Endothelial cell of umbilical vein (primary cell): ENCODE data around the gene MYD88. TPM values are rescaled to one million over a fixed set of nuclear protein-coding genes. Genes with fewer than 3 reads are reported as not detected.

Source experiments
- BruUV-seq: library from RNA; stranded (reverse); fragments of 400-500 nt; replicated peaks from 2 replicates; lab custom pipeline; 2021; lab: Mats Ljungman, UMichigan
- CTCF ChIA-PET: fragments of 300-600, 350-600 bp; sonication (Branson Sonifier 250); formaldehyde crosslinking; loops from one replicate; lab custom pipeline; 2021; ENCODE audit warnings: antibody characterized with exemption, inconsistent platforms; lab: Charles Lee
- POLR2A ChIA-PET: fragments of 300-600, 350-600 bp; sonication (Branson Sonifier 250); formaldehyde crosslinking; loops from one replicate; lab custom pipeline; 2021; ENCODE audit warnings: antibody characterized with exemption, inconsistent platforms; lab: Charles Lee
- DNase-seq: peaks from one replicate; pipeline ENCODE4 v3.0.0-alpha.2; 2011; ENCODE audit warnings: low read depth, low spot score
- FAIRE-seq: peaks from 2 replicates; lab custom pipeline; 2011; peaks lifted over from hg19 to GRCh38; lab: Jason Lieb, UNC
- H2AFZ ChIP-seq: 2 replicates; pipeline ENCODE4 v1.6.0; 2012; ENCODE audit warnings: low read depth, low read length, control low read depth, inconsistent platforms
- H3K27ac ChIP-seq: 2 replicates; pipeline ENCODE4 v1.5.1; 2011; ENCODE audit warnings: low read depth, mild to moderate bottlenecking, control low read depth, low read length, moderate library complexity; ENCODE audit not compliant: insufficient read depth
- H3K27me3 ChIP-seq, 2 experiments: 2 replicates each; pipeline versions ENCODE4 v1.6.0 to v1.6.1; 2011; ENCODE audit warnings: low read length in 2 of 2, mixed read lengths in 1 of 2; ENCODE audit not compliant: control insufficient read depth in 2 of 2, insufficient read depth in 2 of 2
- H3K36me3 ChIP-seq, 2 experiments: 2 replicates in 1 of 2; 3 replicates in 1 of 2; pipeline ENCODE4 v1.5.1; 2011; ENCODE audit warnings: low read length in 2 of 2, mild to moderate bottlenecking in 1 of 2, moderate library complexity in 1 of 2; ENCODE audit not compliant: control insufficient read depth in 2 of 2, insufficient read depth in 2 of 2; ENCODE audit errors: extremely low read depth in 1 of 2
- H3K4me1 ChIP-seq: 3 replicates; pipeline ENCODE4 v1.5.1; 2011; ENCODE audit warnings: mild to moderate bottlenecking, low read length; ENCODE audit not compliant: control insufficient read depth, insufficient read depth; ENCODE audit errors: extremely low read depth
- H3K4me2 ChIP-seq: 2 replicates; pipeline ENCODE4 v1.6.1; 2011; ENCODE audit warnings: low read length, control low read depth, mixed read lengths; ENCODE audit not compliant: insufficient read depth
- H3K4me3 ChIP-seq, 3 experiments: fragments of 200-600 bp in 1 of 3; sonication (generic), shearing (Covaris generic) in 1 of 3; replicated peaks in 1 of 3; 2 replicates each; pipeline ENCODE4 v1.5.1; 2011 to 2016; ENCODE audit warnings: control low read depth in 3 of 3, low read length in 3 of 3, mild to moderate bottlenecking in 2 of 3, inconsistent platforms in 1 of 3, low read depth in 1 of 3, moderate library complexity in 1 of 3; ENCODE audit not compliant: insufficient read depth in 1 of 3
- H3K79me2 ChIP-seq: 2 replicates; pipeline ENCODE4 v1.6.0; 2012; ENCODE audit warnings: low read length, inconsistent platforms; ENCODE audit not compliant: control insufficient read depth, insufficient read depth
- H3K9ac ChIP-seq: replicated peaks from 2 replicates; pipeline ENCODE3; 2011; ENCODE audit warnings: low read length, control low read depth; ENCODE audit not compliant: insufficient read depth; ENCODE audit errors: extremely low read depth
- H3K9me1 ChIP-seq: replicated peaks from 3 replicates; pipeline ENCODE4 v1.6.0; 2011; ENCODE audit warnings: mild to moderate bottlenecking, low read length; ENCODE audit not compliant: control insufficient read depth, insufficient read depth; ENCODE audit errors: extremely low read depth
- H3K9me3 ChIP-seq: replicated peaks from 2 replicates; pipeline ENCODE4 v1.5.1; 2012; ENCODE audit warnings: low read length, inconsistent platforms; ENCODE audit not compliant: control insufficient read depth, insufficient read depth
- H4K20me1 ChIP-seq: replicated peaks from 2 replicates; pipeline ENCODE3; 2011; ENCODE audit warnings: mild to moderate bottlenecking, low read length; ENCODE audit not compliant: control insufficient read depth, insufficient read depth; ENCODE audit errors: extremely low read depth
- FOS ChIP-seq: IDR thresholded peaks from 2 replicates; pipeline ENCODE4 v1.6.1; 2011; ENCODE audit warnings: mild to moderate bottlenecking, low read length, moderate library complexity, borderline replicate concordance; ENCODE audit not compliant: insufficient read depth
- GATA2 ChIP-seq: IDR thresholded peaks from 2 replicates; pipeline ENCODE4 v1.7.0; 2011; ENCODE audit warnings: low read depth, mild to moderate bottlenecking, moderate library complexity, mixed read lengths, low read length; ENCODE audit not compliant: insufficient read length, insufficient read depth
- MYC ChIP-seq: IDR thresholded peaks from one replicate; pipeline ENCODE4 v1.6.1; 2011; ENCODE audit warnings: mild to moderate bottlenecking, low read depth, low read length
- POLR2A ChIP-seq: IDR thresholded peaks from 2 replicates; pipeline ENCODE4 v1.6.1; 2012; ENCODE audit warnings: low read depth, mild to moderate bottlenecking, control low read depth, low read length
- POLR2AphosphoS5 ChIP-seq: IDR thresholded peaks from 2 replicates; pipeline ENCODE4 v1.6.1; 2012; ENCODE audit warnings: low read depth, mild to moderate bottlenecking, control low read depth, low read length, moderate library complexity; ENCODE audit not compliant: insufficient read depth
- dilution Hi-C: fragments of 300-500 bp; cut with MboI; formaldehyde crosslinking; loops from one replicate; pipeline ENCODE4 v1.15.0; 2019; ENCODE audit warnings: low sequenced_read_pairs; ENCODE audit not compliant: extremely low pct_ligation_motif_present
- intact Hi-C: fragments of 100-400 bp; cut with micrococcal nuclease; formaldehyde crosslinking; loops from one replicate; pipeline ENCODE4 v1.10.0; 2022
- polyA plus RNA-seq, 4 experiments: library from polyadenylated mRNA; depleted of rRNA in 3 of 4; stranded (reverse) in 3 of 4; unstranded in 1 of 4; fragments of >200 nt; gene quantifications; 2 replicates each; pipeline versions ENCODE4 v1.2.1 to v1.2.3, GENCODE V29; 2011 to 2012; ENCODE audit warnings: missing spikeins in 1 of 4
- total RNA-seq: library from RNA; stranded (reverse); gene quantifications from 2 replicates; pipeline ENCODE4 v1.2.3, GENCODE V29; 2021
- TF ChIP-seq, protein P1 (sequence below): IDR thresholded peaks from 2 replicates; pipeline ENCODE4 v1.6.1; 2011; ENCODE audit not compliant: insufficient read depth, insufficient read length
- TF ChIP-seq, protein P2 (sequence below), 2 donors: IDR thresholded peaks; 1 replicate in 1 of 2; 2 replicates in 1 of 2; pipeline ENCODE4 v1.5.1; 2011; ENCODE audit warnings: low read length in 2 of 2, mild to moderate bottlenecking in 2 of 2, moderate library complexity in 2 of 2, control low read depth in 1 of 2, inconsistent platforms in 1 of 2, low read depth in 1 of 2; ENCODE audit not compliant: insufficient read depth in 1 of 2; ENCODE audit errors: extremely low read depth in 1 of 2

MYD88 gene
- total and polyA plus RNA-seq, 2 donors (not counting 3 experiments of a cell fraction or from before 2014, with no cell fraction given), result 35.1 to 55.0 TPM

DNA sequence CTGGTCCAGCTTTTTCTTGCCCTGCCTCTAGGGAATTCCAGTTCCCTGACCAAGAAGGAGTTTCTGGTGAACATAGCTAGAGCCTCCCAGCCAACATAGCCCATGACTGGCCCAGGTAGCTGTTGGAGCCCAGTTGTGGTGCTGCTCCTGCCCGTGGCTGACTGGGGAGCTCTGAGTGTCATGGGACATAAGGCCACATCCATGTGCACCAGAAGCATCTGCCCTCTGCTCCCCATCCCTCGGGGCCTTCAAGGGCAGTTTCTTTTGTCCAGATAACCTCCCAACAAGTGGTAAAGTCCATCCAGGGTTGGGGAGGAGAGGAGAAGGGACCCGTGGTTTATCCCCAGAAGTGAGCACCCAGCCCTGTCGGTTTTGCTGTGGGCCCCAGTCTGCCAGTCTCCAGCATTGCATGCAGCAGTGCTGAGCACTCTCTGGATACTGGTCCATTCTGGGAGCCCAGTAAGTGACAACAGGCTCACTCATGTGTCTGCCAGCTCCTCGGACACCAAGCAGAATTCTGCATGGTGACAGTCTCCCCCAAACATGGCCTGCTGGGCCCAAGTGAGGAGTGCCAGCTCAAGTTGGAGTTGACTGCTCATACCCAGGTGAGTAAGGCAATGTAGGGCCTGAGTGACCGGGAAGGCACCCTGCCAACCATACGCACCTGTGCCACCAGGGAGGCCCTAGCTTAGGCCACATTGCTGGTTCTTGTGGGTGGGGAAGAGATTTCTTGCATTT is 30.4 kb upstream of the MYD88 start:
- POLR2A ChIA-PET, result no interaction called here
- H3K4me1 ChIP-seq, result no peaks in the 10 kb centered on the region
- FAIRE-seq, result no peak
- no peak overlapping the region for H3K9ac ChIP-seq
- H3K79me2 ChIP-seq, result no peaks in the 10 kb centered on the region
- H3K27ac ChIP-seq, result no peak overlapping the region
- no peak for DNase-seq
- TF ChIP-seq MYC (no peak), GATA2 (no peak), FOS (no peak), POLR2A (no peak), POLR2AphosphoS5 (no peak)
- TF ChIP-seq, protein P1, sequence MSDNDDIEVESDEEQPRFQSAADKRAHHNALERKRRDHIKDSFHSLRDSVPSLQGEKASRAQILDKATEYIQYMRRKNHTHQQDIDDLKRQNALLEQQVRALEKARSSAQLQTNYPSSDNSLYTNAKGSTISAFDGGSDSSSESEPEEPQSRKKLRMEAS, result no peak
- TF ChIP-seq, protein P2, sequence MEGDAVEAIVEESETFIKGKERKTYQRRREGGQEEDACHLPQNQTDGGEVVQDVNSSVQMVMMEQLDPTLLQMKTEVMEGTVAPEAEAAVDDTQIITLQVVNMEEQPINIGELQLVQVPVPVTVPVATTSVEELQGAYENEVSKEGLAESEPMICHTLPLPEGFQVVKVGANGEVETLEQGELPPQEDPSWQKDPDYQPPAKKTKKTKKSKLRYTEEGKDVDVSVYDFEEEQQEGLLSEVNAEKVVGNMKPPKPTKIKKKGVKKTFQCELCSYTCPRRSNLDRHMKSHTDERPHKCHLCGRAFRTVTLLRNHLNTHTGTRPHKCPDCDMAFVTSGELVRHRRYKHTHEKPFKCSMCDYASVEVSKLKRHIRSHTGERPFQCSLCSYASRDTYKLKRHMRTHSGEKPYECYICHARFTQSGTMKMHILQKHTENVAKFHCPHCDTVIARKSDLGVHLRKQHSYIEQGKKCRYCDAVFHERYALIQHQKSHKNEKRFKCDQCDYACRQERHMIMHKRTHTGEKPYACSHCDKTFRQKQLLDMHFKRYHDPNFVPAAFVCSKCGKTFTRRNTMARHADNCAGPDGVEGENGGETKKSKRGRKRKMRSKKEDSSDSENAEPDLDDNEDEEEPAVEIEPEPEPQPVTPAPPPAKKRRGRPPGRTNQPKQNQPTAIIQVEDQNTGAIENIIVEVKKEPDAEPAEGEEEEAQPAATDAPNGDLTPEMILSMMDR (IDR thresholded peaks at IDR 0.05; ENCODE audit: extremely low read depth in 1 of 2, insufficient read depth in 1 of 2, low read depth in 1 of 2, low read length in 2 of 2), result no peak
- no peaks in the 10 kb centered on the region for H4K20me1 ChIP-seq
- no peak overlapping the region for H2AFZ ChIP-seq
- H3K9me3 ChIP-seq, result no peaks in the 10 kb centered on the region
- H3K36me3 ChIP-seq, result no peaks in the 10 kb centered on the region
- intact Hi-C loops, result no loop called here
- H3K4me3 ChIP-seq, result no peak overlapping the region
- no peaks in the 10 kb centered on the region for H3K9me1 ChIP-seq
- H3K4me2 ChIP-seq, result no peak overlapping the region
- CTCF ChIA-PET, result interaction anchor here (0.8 to 2.3 kb wide), 3 partner anchors 9 to 388 kb away, joined by 3 to 12 read pairs (median 3); partner anchors contain the start of gene EXOG
- no TSS peak for BruUV-seq
- dilution Hi-C loops, result no loop called here
- peaks cover 3 to 6% of the 10 kb centered on the region in 2 experiments for H3K27me3 ChIP-seq
